HCT116 (cell line): ENCODE measurements around the gene CDC42EP5. TPM values are rescaled to one million over a fixed set of nuclear protein-coding genes. Genes with fewer than 3 reads are reported as not detected.

Experiments
- ATAC-seq: fragments of 200-7000 bp; cut with Tn5 transposase; 2 replicates; pipeline ENCODE4 v1.9.1; 2020; ENCODE audit warnings: mild to moderate bottlenecking, moderate library complexity
- BruUV-seq: library from RNA; stranded (reverse); fragments of 400-500 nt; replicated peaks from 2 replicates; lab custom pipeline; 2021; lab: Mats Ljungman, UMichigan
- CTCF ChIA-PET: fragments of 300-600 bp; sonication (Branson Sonifier 250); formaldehyde crosslinking; loops from one replicate; lab custom pipeline; 2021; ENCODE audit warnings: antibody characterized with exemption; lab: Charles Lee
- POLR2A ChIA-PET: fragments of 300-600, 350-600 bp; sonication (Branson Sonifier 250); formaldehyde crosslinking; loops from one replicate; lab custom pipeline; 2021; ENCODE audit warnings: antibody characterized with exemption; lab: Charles Lee
- RAD21 ChIA-PET, 2 experiments: fragments of 300-600 bp; sonication (Branson Sonifier 250); formaldehyde crosslinking; loops; one replicate each; lab custom pipeline; 2023; ENCODE audit warnings: low total read pairs in 2 of 2; ENCODE audit not compliant: uncharacterized antibody in 2 of 2, unreplicated experiment in 2 of 2, low non-redundant PET in 1 of 2; lab: Charles Lee
- DNase-seq: peaks from one replicate; pipeline ENCODE4 v3.0.0-alpha.2; 2010; ENCODE audit warnings: low read depth, low spot score
- H2AFZ ChIP-seq: fragments of 200-600 bp; shearing (Covaris generic), sonication (generic); 2 replicates; pipeline ENCODE4 v1.6.1; 2017; ENCODE audit warnings: low read depth, mixed run types, mixed read lengths, antibody characterized with exemption, low read length; ENCODE audit not compliant: poor library complexity, severe bottlenecking
- H3K27ac ChIP-seq: 2 replicates; pipeline ENCODE4 v1.5.1; 2012; ENCODE audit warnings: low read depth, low read length
- H3K27me3 ChIP-seq: fragments of 200-600 bp; sonication (generic); 2 replicates; pipeline ENCODE4 v1.6.1; 2016; ENCODE audit warnings: mixed run types, low read length, mixed read lengths; ENCODE audit not compliant: insufficient read depth
- H3K36me3 ChIP-seq, 2 experiments: fragments of 200-500 bp in 1 of 2; fragments of 200-600 bp in 1 of 2; sonication (Bioruptor generic) in 1 of 2; sonication (generic) in 1 of 2; 2 replicates each; pipeline versions ENCODE4 v1.5.1 to v1.6.1; 2014 to 2016; ENCODE audit warnings: low read length in 2 of 2, inconsistent platforms in 1 of 2, mixed read lengths in 1 of 2, mixed run types in 1 of 2; ENCODE audit not compliant: insufficient read depth in 2 of 2, control insufficient read depth in 1 of 2
- H3K4me1 ChIP-seq, 2 experiments: fragments of 200-600 bp in 1 of 2; sonication (generic) in 1 of 2; 2 replicates each; pipeline versions ENCODE4 v1.5.1 to v1.6.1; 2012 to 2017; ENCODE audit warnings: low read length in 2 of 2, inconsistent platforms in 1 of 2, mild to moderate bottlenecking in 1 of 2, mixed read lengths in 1 of 2, mixed run types in 1 of 2, moderate library complexity in 1 of 2; ENCODE audit not compliant: insufficient read depth in 2 of 2, control insufficient read depth in 1 of 2
- H3K4me2 ChIP-seq: fragments of 200-600 bp; sonication (generic); 2 replicates; pipeline ENCODE4 v1.6.1; 2017; ENCODE audit warnings: mixed run types, low read length, mixed read lengths
- H3K4me3 ChIP-seq, 2 experiments: fragments of 200-600 bp in 1 of 2; sonication (generic) in 1 of 2; replicated peaks in 1 of 2; 2 replicates each; pipeline ENCODE4 v1.5.1; 2011 to 2016; ENCODE audit warnings: low read length in 2 of 2, control low read depth in 1 of 2, low read depth in 1 of 2, mild to moderate bottlenecking in 1 of 2, mixed read lengths in 1 of 2, mixed run types in 1 of 2
- H3K79me2 ChIP-seq: fragments of 200-600 bp; sonication (generic); 2 replicates; pipeline ENCODE4 v1.6.1; 2017; ENCODE audit warnings: mild to moderate bottlenecking, mixed run types, low read length, moderate library complexity, mixed read lengths; ENCODE audit not compliant: insufficient read depth
- H3K9ac ChIP-seq: fragments of 200-600 bp; sonication (generic); 2 replicates; pipeline ENCODE4 v1.6.1; 2016; ENCODE audit warnings: low read length, mixed read lengths
- H3K9me2 ChIP-seq: fragments of 200-600 bp; sonication (generic), shearing (Covaris generic); 2 replicates; pipeline ENCODE4 v1.6.1; 2017; ENCODE audit warnings: mixed run types, mild to moderate bottlenecking, moderate library complexity; ENCODE audit not compliant: insufficient read depth
- H3K9me3 ChIP-seq, 2 experiments: fragments of 200-500 bp in 1 of 2; fragments of 200-600 bp in 1 of 2; sonication (Bioruptor generic) in 1 of 2; sonication (generic) in 1 of 2; 2 replicates each; pipeline ENCODE4 v1.6.1; 2014 to 2017; ENCODE audit warnings: low read length in 2 of 2, mixed read lengths in 2 of 2, inconsistent platforms in 1 of 2, low read depth in 1 of 2, mild to moderate bottlenecking in 1 of 2, mixed run types in 1 of 2, moderate library complexity in 1 of 2; ENCODE audit not compliant: control insufficient read depth in 1 of 2, insufficient read depth in 1 of 2
- H4K20me1 ChIP-seq: fragments of 200-600 bp; sonication (generic), shearing (Covaris generic); 2 replicates; pipeline ENCODE4 v1.6.1; 2017; ENCODE audit warnings: mixed run types, mild to moderate bottlenecking, moderate library complexity; ENCODE audit not compliant: insufficient read depth
- ATF3 ChIP-seq: IDR thresholded peaks from 2 replicates; pipeline ENCODE4 v1.6.1; 2012
- CEBPB ChIP-seq: IDR thresholded peaks from 2 replicates; pipeline ENCODE4 v1.6.1; 2012; ENCODE audit warnings: low read depth
- CTCF ChIP-seq, 3 experiments: fragments of 200-600 bp in 1 of 3; sonication (generic) in 1 of 3; IDR thresholded peaks in 2 of 3; conservative IDR thresholded peaks in 1 of 3; 2 replicates each; pipeline ENCODE4 v1.5.1; 2012 to 2017; ENCODE audit warnings: low read depth in 2 of 3, low read length in 2 of 3, antibody characterized with exemption in 1 of 3, borderline replicate concordance in 1 of 3, control low read depth in 1 of 3, mild to moderate bottlenecking in 1 of 3, mixed read lengths in 1 of 3, mixed run types in 1 of 3, moderate library complexity in 1 of 3; ENCODE audit not compliant: insufficient read depth in 1 of 3
- ELF1 ChIP-seq: IDR thresholded peaks from 2 replicates; pipeline ENCODE4 v1.6.1; 2012; ENCODE audit warnings: low read depth, borderline replicate concordance
- EZH2 ChIP-seq: fragments of 200-600 bp; sonication (generic); IDR thresholded peaks from 2 replicates; pipeline ENCODE4 v1.6.1; 2017; ENCODE audit warnings: antibody characterized with exemption, mixed run types
- EZH2phosphoT487 ChIP-seq: fragments of 200-600 bp; IDR thresholded peaks from 2 replicates; pipeline ENCODE4 v1.6.1; 2018; ENCODE audit warnings: antibody characterized with exemption, borderline replicate concordance
- FOSL1 ChIP-seq: IDR thresholded peaks from 2 replicates; pipeline ENCODE4 v1.6.1; 2012; ENCODE audit warnings: low read depth
- JUND ChIP-seq: IDR thresholded peaks from 2 replicates; pipeline ENCODE4 v1.6.1; 2012
- POLR2AphosphoS5 ChIP-seq: IDR thresholded peaks from 2 replicates; pipeline ENCODE4 v1.6.1; 2011; ENCODE audit warnings: mild to moderate bottlenecking, low read depth, low read length, moderate library complexity
- REST ChIP-seq: IDR thresholded peaks from 2 replicates; pipeline ENCODE4 v1.6.1; 2012; ENCODE audit warnings: low read depth
- SIN3A ChIP-seq: IDR thresholded peaks from 2 replicates; pipeline ENCODE4 v1.6.1; 2012; ENCODE audit warnings: low read depth
- SP1 ChIP-seq: IDR thresholded peaks from 2 replicates; pipeline ENCODE4 v1.6.1; 2012; ENCODE audit warnings: low read depth
- SRF ChIP-seq: IDR thresholded peaks from 2 replicates; pipeline ENCODE4 v1.6.1; 2012; ENCODE audit warnings: low read depth
- TCF7L2 ChIP-seq: IDR thresholded peaks from 2 replicates; pipeline ENCODE4 v1.7.0; 2011; ENCODE audit warnings: borderline replicate concordance, inconsistent platforms; ENCODE audit not compliant: insufficient read depth, insufficient read length; ENCODE audit errors: extremely low read depth
- YY1 ChIP-seq: IDR thresholded peaks from 2 replicates; pipeline ENCODE4 v1.6.1; 2011; ENCODE audit warnings: low read length, low read depth, moderate library complexity, mild to moderate bottlenecking; ENCODE audit not compliant: insufficient replicate concordance; ENCODE audit errors: extremely low read depth
- ZBTB33 ChIP-seq: IDR thresholded peaks from 2 replicates; pipeline ENCODE4 v1.6.1; 2011; ENCODE audit warnings: mild to moderate bottlenecking, low read length, moderate library complexity; ENCODE audit not compliant: insufficient replicate concordance; ENCODE audit errors: extremely low read depth
- ZFX ChIP-seq: fragments of 450-650 bp; IDR thresholded peaks from 2 replicates; pipeline ENCODE4 v1.6.1; 2017
- intact Hi-C: fragments of 100-400 bp; cut with micrococcal nuclease; formaldehyde crosslinking; loops from 2 replicates; pipeline ENCODE4 v1.10.0; 2022
- total RNA-seq: library from RNA; stranded (reverse); gene quantifications from one replicate; pipeline ENCODE4 v1.2.1, GENCODE V29; 2021; ENCODE audit not compliant: unreplicated experiment

CDC42EP5 gene
- total RNA-seq, 1 experiment from 2014 or later = 0.64 TPM

- Histone ChIP-seq H4K20me1 (no peaks in the 10 kb centered on the region), H2AFZ (no peak overlapping the region), H3K27me3 (no peaks in the 10 kb centered on the region), H3K36me3 (peaks cover 26 to 31% of the 10 kb centered on the region in 2 experiments; a peak in 3 of 4 replicates), H3K9me3 (no peaks in the 10 kb centered on the region), H3K9me2 (no peaks in the 10 kb centered on the region), H3K79me2 (peaks cover 57% of the 10 kb centered on the region), H3K9ac (peak overlapping the region; percentile 96), H3K4me2 (peak overlapping the region; percentile 97), H3K27ac (peak overlapping the region; percentile 99), H3K4me3 (peak overlapping the region in 1 of 2 experiments; percentile 83; a peak in 2 of 4 replicates), H3K4me1 (peaks cover 7 to 26% of the 10 kb centered on the region in 2 experiments; a peak in 3 of 4 replicates)
- ChIA-PET POLR2A (interaction anchor here (1.8 kb wide), 1 partner anchor 13 kb away, joined by 17 read pairs; the partner anchor contains the start of gene LENG8), RAD21 (interaction anchor here in 1 of 2 experiments (0.7 kb wide), 1 partner anchor 13 kb away, joined by 3 read pairs; no protein-coding TSS in a partner anchor), CTCF (no interaction called here)
- TF ChIP-seq TCF7L2 (no peak), ELF1 (no peak), SIN3A (no peak), POLR2AphosphoS5 (no peak), YY1 (no peak), CTCF (IDR thresholded peaks at IDR 0.05 in 2 of 3, conservative IDR thresholded peaks at IDR 0.05 in 1 of 3; ENCODE audit: borderline replicate concordance in 1 of 3, insufficient read depth in 1 of 3, low read depth in 2 of 3, low read length in 2 of 3) (no peak), ATF3 (no peak), ZFX (no peak), CEBPB (no peak), FOSL1 (no peak), JUND (no peak), EZH2phosphoT487 (no peak), SRF (no peak), SP1 (no peak), REST (no peak), ZBTB33 (no peak), EZH2 (no peak)
- DNase-seq (no peak), ATAC-seq (no peak)
- intact Hi-C loops = no loop called here
- BruUV-seq = no TSS peak
These were observed 11.5 kb downstream of the CDC42EP5 start for GRCh38 chr19:54461613-54462012.
